ENCODE measurements around the gene TRMT2A. TPM values are rescaled to one million over a fixed set of nuclear protein-coding genes. Genes with fewer than 3 reads are reported as not detected.

Gene TRMT2A
- total RNA-seq, 1 donor from 2014 or later = 24.3 TPM

DNA sequence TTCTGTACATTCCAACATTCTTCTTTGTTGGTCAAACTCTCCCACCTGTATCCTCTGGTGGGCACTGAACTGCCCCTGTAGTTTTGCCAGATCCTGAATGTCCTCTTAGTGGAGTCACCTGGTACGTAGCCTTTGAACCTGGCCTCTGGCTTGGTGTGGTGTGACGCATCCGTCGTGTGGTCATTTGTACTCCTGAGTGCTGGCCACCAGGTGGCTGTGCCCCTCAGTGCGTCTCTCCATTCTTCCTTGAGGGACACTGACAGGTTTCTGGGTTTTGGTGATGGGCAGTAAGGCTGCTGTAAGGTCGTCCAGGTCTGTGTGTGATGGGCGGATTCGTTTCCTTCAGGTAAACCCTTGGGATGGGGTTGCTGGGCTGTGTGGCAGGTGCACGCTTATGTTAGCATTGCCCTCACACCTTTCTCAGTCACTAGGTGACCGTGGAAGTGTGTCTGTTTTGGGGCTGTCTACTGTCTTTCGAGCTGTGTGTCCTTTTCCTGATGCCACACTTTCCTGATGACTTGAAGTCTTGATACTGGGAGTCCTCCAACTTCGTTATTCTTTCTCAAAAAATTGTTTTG is 14.7 kb downstream of the TRMT2A start:
- no peak overlapping the region for H3K4me3 ChIP-seq
- H2AFZ ChIP-seq (replicated peaks) = no peak overlapping the region
- H3K27ac ChIP-seq = no peak overlapping the region
- peaks cover 82% of the 10 kb centered on the region for H4K20me1 ChIP-seq (ENCODE audit: low read depth)
- no peak overlapping the region for H3K9ac ChIP-seq
- no peaks in the 10 kb centered on the region for H3K4me1 ChIP-seq
- H3K27me3 ChIP-seq = no peaks in the 10 kb centered on the region
- no peak overlapping the region for H3K4me3 Mint-ChIP-seq
- no peak overlapping the region for H3K27ac Mint-ChIP-seq
- no peaks in the 10 kb centered on the region for H3K4me1 Mint-ChIP-seq
- H3K36me3 Mint-ChIP-seq = peaks cover 37% of the 10 kb centered on the region
- peaks cover 72% of the 10 kb centered on the region for H3K79me2 ChIP-seq (ENCODE audit: low read depth)
- peaks cover 2% of the 10 kb centered on the region for H3K27me3 Mint-ChIP-seq (ENCODE audit: insufficient read depth, low read depth)
- no peak for TF ChIP-seq EZH2 (IDR thresholded peaks at IDR 0.05)
- TF ChIP-seq, protein P1, sequence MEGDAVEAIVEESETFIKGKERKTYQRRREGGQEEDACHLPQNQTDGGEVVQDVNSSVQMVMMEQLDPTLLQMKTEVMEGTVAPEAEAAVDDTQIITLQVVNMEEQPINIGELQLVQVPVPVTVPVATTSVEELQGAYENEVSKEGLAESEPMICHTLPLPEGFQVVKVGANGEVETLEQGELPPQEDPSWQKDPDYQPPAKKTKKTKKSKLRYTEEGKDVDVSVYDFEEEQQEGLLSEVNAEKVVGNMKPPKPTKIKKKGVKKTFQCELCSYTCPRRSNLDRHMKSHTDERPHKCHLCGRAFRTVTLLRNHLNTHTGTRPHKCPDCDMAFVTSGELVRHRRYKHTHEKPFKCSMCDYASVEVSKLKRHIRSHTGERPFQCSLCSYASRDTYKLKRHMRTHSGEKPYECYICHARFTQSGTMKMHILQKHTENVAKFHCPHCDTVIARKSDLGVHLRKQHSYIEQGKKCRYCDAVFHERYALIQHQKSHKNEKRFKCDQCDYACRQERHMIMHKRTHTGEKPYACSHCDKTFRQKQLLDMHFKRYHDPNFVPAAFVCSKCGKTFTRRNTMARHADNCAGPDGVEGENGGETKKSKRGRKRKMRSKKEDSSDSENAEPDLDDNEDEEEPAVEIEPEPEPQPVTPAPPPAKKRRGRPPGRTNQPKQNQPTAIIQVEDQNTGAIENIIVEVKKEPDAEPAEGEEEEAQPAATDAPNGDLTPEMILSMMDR (IDR thresholded peaks at IDR 0.05) = no peak
- TF ChIP-seq EZH2phosphoT487 (IDR thresholded peaks at IDR 0.05) = no peak
- peaks cover 3% of the 10 kb centered on the region for H3F3A ChIP-seq (ENCODE audit: low read depth)
- peaks cover 18% of the 10 kb centered on the region for H3K36me3 ChIP-seq
- no peaks in the 10 kb centered on the region for H3K9me3 ChIP-seq (ENCODE audit: low read depth)
- no peak for DNase-seq (ENCODE audit: low spot score)
- no peak overlapping the region for H3K4me2 ChIP-seq
- no peaks in the 10 kb centered on the region for H3K9me3 Mint-ChIP-seq

DNA sequence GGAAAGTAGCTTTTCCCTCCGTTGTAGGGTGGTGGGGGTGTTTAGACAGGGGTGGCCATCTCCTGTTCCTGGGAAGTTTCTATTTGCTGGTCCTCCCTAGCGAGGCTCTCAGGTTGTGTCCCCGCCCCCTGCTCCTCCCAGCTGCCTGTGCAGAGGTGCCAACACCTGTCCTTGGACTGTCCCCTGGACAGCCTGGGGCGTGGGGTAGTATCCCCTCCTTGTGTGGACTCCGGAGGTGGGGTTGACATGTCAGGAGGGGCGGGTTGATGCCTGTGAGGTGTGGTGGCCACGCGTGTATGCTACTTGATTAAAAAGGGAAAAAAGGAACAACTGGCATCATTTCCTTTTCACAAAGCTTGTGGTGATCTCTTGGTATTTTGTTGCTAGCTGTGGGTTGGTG is 15.4 kb downstream of the TRMT2A start:
- no peaks in the 10 kb centered on the region for H3K4me1 ChIP-seq
- no peaks in the 10 kb centered on the region for H3K9me3 ChIP-seq (ENCODE audit: low read depth)
- Mint-ChIP-seq H3K4me1 (no peaks in the 10 kb centered on the region), H3K4me3 (no peak overlapping the region), H3K27ac (no peak overlapping the region), H3K9me3 (no peaks in the 10 kb centered on the region), H3K36me3 (peaks cover 44% of the 10 kb centered on the region), H3K27me3 (ENCODE audit: insufficient read depth, low read depth) (peaks cover 2% of the 10 kb centered on the region)
- peaks cover 3% of the 10 kb centered on the region for H3F3A ChIP-seq (ENCODE audit: low read depth)
- no peak overlapping the region for H3K4me3 ChIP-seq
- no peak overlapping the region for H3K27ac ChIP-seq
- TF ChIP-seq EZH2 (IDR thresholded peaks at IDR 0.05) (no peak), EZH2phosphoT487 (IDR thresholded peaks at IDR 0.05) (no peak)
- TF ChIP-seq, protein P1 (IDR thresholded peaks at IDR 0.05) = no peak
- peaks cover 78% of the 10 kb centered on the region for H3K79me2 ChIP-seq (ENCODE audit: low read depth)
- no peaks in the 10 kb centered on the region for H3K27me3 ChIP-seq
- H4K20me1 ChIP-seq (ENCODE audit: low read depth) = peaks cover 85% of the 10 kb centered on the region
- no peak overlapping the region for H3K4me2 ChIP-seq
- no peak overlapping the region for H3K9ac ChIP-seq
- DNase-seq (ENCODE audit: low spot score) = no peak
- H3K36me3 ChIP-seq = peaks cover 25% of the 10 kb centered on the region
- H2AFZ ChIP-seq (replicated peaks) = no peak overlapping the region

DNA sequence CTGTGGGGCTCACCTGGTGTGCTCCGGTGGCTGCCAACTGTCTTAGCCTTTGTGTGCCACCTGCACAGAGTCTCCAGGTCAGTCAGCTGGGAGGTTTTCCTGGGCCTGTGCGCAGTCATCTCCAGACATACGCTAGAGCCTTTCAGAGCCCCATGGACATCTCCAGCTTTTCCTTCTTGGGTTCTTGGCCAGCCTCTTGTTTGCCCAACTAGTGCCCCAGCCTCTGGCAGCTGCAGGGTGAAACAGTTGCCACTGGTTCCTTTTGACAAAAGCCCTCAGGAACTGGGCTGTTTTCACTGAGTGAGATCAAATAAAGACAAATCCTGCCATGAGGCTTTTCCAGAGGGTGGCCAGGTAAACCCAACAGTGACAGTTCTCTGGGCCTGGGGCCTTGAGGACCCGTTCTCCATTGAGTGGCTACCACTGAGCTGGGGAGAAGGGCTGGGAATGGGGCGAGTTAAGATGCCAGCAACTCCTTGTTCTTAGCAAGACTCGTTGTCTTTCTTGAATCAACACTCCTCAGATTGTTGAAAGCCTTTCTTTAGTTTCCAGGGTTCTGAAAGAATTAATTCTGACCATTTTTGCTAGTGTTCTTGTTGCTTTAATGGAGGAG is 17.8 kb downstream of the TRMT2A start:
- no peaks in the 10 kb centered on the region for H3K9me3 Mint-ChIP-seq
- no peak overlapping the region for H3K4me2 ChIP-seq

More for the DNA sequence above, 17.8 kb downstream of the TRMT2A start:
- H3F3A ChIP-seq (ENCODE audit: low read depth) = no peaks in the 10 kb centered on the region
- H3K4me1 ChIP-seq = no peaks in the 10 kb centered on the region
- H4K20me1 ChIP-seq (ENCODE audit: low read depth) = peaks cover 63% of the 10 kb centered on the region
- no peaks in the 10 kb centered on the region for H3K9me3 ChIP-seq (ENCODE audit: low read depth)
- Mint-ChIP-seq H3K36me3 (peaks cover 62% of the 10 kb centered on the region), H3K4me3 (no peak overlapping the region), H3K4me1 (no peaks in the 10 kb centered on the region), H3K27ac (no peak overlapping the region), H3K27me3 (ENCODE audit: insufficient read depth, low read depth) (no peaks in the 10 kb centered on the region)
- peaks cover 38% of the 10 kb centered on the region for H3K36me3 ChIP-seq
- no peak overlapping the region for H3K9ac ChIP-seq
- peaks cover 88% of the 10 kb centered on the region for H3K79me2 ChIP-seq (ENCODE audit: low read depth)
- H3K27ac ChIP-seq = no peak overlapping the region
- TF ChIP-seq, protein P1 (IDR thresholded peaks at IDR 0.05) = no peak
- TF ChIP-seq EZH2 (IDR thresholded peaks at IDR 0.05) (no peak), EZH2phosphoT487 (IDR thresholded peaks at IDR 0.05) (no peak)
- DNase-seq (ENCODE audit: low spot score) = no peak
- H3K4me3 ChIP-seq = no peak overlapping the region
- no peak overlapping the region for H2AFZ ChIP-seq (replicated peaks)
- no peaks in the 10 kb centered on the region for H3K27me3 ChIP-seq
